ENCODE results near the gene ADAP1.

- TF ChIP-seq CTCF (IDR thresholded peaks at IDR 0.05) (no peak), POLR2A (IDR thresholded peaks at IDR 0.05) (no peak)
Measured at GRCh38 chr7:916291-916941, 38.1 kb downstream of the ADAP1 start.

Data from heart left ventricle (tissue), 13 donors.